Kidney (tissue), 14 donors: ENCODE results near the gene LYSMD4. TPM values are rescaled to one million over a fixed set of nuclear protein-coding genes. Genes with fewer than 3 reads are reported as not detected.

Source experiments
- DNase-seq, 5 donors: peaks; one replicate each; pipeline ENCODE4 v3.0.0-alpha.2; 2013 to 2020
- FAIRE-seq: peaks from 2 replicates; lab custom pipeline; 2012; peaks lifted over from hg19 to GRCh38; lab: Jason Lieb, UNC
- H3K27ac ChIP-seq, 2 donors: one replicate each; pipeline ENCODE4 v1.7.0; 2013; ENCODE audit warnings: low read depth in 2 of 2, low read length in 2 of 2, inconsistent platforms in 1 of 2
- H3K27me3 ChIP-seq: one replicate; pipeline ENCODE4 v1.7.1; 2013; ENCODE audit warnings: low read length, inconsistent platforms; ENCODE audit not compliant: control insufficient read depth, insufficient read depth
- H3K36me3 ChIP-seq, 3 donors: one replicate each; pipeline versions ENCODE4 v1.7.0 to v1.7.1; 2013; ENCODE audit warnings: low read length in 3 of 3, control low read depth in 1 of 3, inconsistent platforms in 1 of 3; ENCODE audit not compliant: insufficient read depth in 3 of 3, control insufficient read depth in 2 of 3
- H3K4me1 ChIP-seq, 3 donors: one replicate each; pipeline versions ENCODE4 v1.7.0 to v1.7.1; 2013; ENCODE audit warnings: low read length in 3 of 3, inconsistent platforms in 1 of 3, low read depth in 1 of 3; ENCODE audit not compliant: control insufficient read depth in 2 of 3, insufficient read depth in 2 of 3
- H3K4me3 ChIP-seq, 3 donors: one replicate each; pipeline versions ENCODE4 v1.7.0 to v1.8.1; 2013; ENCODE audit warnings: low read length in 3 of 3, control low read depth in 1 of 3, inconsistent platforms in 1 of 3
- H3K9ac ChIP-seq, 3 donors: one replicate each; pipeline versions ENCODE4 v1.7.0 to v1.7.1; 2013; ENCODE audit warnings: low read length in 3 of 3, control low read depth in 1 of 3, inconsistent platforms in 1 of 3
- H3K9me3 ChIP-seq, 3 donors: one replicate each; pipeline versions ENCODE4 v1.7.0 to v1.7.1; 2013; ENCODE audit warnings: low read length in 3 of 3, control low read depth in 1 of 3, inconsistent platforms in 1 of 3; ENCODE audit not compliant: control insufficient read depth in 2 of 3, insufficient read depth in 1 of 3
- intact Hi-C: fragments of 100-400 bp; cut with DNase I; formaldehyde crosslinking; loops from one replicate; pipeline ENCODE4 v1.11.1; 2022
- polyA plus RNA-seq: library from polyadenylated mRNA; stranded (reverse); fragments of 350-450 nt; fragmentation: Illumina TruSeq; extraction: RNeasy Lipid Tissue Mini Kit (QIAGEN cat#74804); gene quantifications from one replicate; pipeline ENCODE4 v1.2.3, GENCODE V29; 2014; ENCODE audit warnings: low read depth, low replicate concordance; ENCODE audit not compliant: insufficient read depth
- total RNA-seq: library from RNA; stranded (reverse); fragmentation: NEBNext Ultra II Directional; extraction: Animal tissue kit (Norgen Biotek cat#: 25700); gene quantifications from one replicate; pipeline ENCODE4 v1.2.1, GENCODE V29; 2021
- TF ChIP-seq, protein P1 (sequence below): IDR thresholded peaks from 3 replicates; pipeline ENCODE4 v1.5.1; 2012; ENCODE audit warnings: mild to moderate bottlenecking, moderate library complexity, borderline replicate concordance; ENCODE audit not compliant: insufficient read depth; ENCODE audit errors: extremely low read depth
- donor health status: control.
- donor health status: control.
- donor health status: control.
- donor health status: control.
- donor health status: control.
- donor health status: DM: yes; HTN: yes; CAD: no.
- donor health status: Normal renal cell carcinoma (clear cell type).

The LYSMD4 gene
- total and polyA plus RNA-seq, 2 donors from 2014 or later: 4.9 to 8.6 TPM

DNA sequence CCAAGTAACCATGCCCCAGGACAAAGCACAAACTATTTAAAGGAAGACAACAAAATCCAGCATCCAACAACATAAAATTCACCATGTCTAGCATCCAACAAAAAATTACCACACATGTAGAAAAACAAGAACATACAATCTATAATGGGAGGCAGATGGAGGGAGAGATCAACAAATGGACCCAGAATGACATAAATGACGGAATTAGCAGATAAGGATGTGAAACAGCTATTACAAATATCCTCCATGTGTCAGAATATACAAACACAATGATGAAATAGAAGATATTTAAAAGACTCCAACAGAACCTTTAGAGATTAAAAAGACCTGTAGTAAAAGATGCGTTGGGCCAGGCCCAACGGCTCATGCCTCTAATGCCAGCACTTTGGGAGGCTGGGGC is 10.8 kb downstream of the LYSMD4 start:
- H3K27me3 ChIP-seq: no peaks in the 10 kb centered on the region
- intact Hi-C loops: no loop called here
- FAIRE-seq (no peak), DNase-seq (no peak)
- peaks cover 0 to 4% (median 0%) of the 10 kb centered on the region in 3 donors for H3K4me1 ChIP-seq
- TF ChIP-seq, protein P1, sequence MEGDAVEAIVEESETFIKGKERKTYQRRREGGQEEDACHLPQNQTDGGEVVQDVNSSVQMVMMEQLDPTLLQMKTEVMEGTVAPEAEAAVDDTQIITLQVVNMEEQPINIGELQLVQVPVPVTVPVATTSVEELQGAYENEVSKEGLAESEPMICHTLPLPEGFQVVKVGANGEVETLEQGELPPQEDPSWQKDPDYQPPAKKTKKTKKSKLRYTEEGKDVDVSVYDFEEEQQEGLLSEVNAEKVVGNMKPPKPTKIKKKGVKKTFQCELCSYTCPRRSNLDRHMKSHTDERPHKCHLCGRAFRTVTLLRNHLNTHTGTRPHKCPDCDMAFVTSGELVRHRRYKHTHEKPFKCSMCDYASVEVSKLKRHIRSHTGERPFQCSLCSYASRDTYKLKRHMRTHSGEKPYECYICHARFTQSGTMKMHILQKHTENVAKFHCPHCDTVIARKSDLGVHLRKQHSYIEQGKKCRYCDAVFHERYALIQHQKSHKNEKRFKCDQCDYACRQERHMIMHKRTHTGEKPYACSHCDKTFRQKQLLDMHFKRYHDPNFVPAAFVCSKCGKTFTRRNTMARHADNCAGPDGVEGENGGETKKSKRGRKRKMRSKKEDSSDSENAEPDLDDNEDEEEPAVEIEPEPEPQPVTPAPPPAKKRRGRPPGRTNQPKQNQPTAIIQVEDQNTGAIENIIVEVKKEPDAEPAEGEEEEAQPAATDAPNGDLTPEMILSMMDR: no peak
- no peak overlapping the region for H3K9ac ChIP-seq
- H3K4me3 ChIP-seq: no peak overlapping the region
- H3K36me3 ChIP-seq: no peaks in the 10 kb centered on the region
- H3K27ac ChIP-seq: no peak overlapping the region
- no peaks in the 10 kb centered on the region for H3K9me3 ChIP-seq

DNA sequence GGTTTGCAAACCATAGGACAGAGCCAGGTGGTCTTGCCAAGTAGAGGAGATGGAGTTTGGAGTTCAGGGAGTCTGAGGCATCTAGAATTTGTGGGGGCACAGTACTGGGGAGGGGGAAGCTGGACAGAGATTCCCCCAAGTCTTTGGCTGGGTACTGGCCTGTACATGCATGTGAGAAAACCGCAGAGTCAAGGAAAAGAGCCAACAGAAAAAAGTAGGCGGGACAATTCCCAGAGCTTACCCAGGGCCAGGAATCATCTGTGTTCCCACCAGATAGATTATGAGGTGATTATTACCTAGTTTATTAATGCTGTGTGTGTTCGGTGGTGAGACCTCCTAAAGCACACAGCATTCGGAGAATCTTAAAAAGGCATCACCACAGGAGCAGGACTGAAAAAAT is 11.3 kb downstream of the LYSMD4 start:
- TF ChIP-seq, protein P1: no peak
- no peak overlapping the region for H3K4me3 ChIP-seq

DNA sequence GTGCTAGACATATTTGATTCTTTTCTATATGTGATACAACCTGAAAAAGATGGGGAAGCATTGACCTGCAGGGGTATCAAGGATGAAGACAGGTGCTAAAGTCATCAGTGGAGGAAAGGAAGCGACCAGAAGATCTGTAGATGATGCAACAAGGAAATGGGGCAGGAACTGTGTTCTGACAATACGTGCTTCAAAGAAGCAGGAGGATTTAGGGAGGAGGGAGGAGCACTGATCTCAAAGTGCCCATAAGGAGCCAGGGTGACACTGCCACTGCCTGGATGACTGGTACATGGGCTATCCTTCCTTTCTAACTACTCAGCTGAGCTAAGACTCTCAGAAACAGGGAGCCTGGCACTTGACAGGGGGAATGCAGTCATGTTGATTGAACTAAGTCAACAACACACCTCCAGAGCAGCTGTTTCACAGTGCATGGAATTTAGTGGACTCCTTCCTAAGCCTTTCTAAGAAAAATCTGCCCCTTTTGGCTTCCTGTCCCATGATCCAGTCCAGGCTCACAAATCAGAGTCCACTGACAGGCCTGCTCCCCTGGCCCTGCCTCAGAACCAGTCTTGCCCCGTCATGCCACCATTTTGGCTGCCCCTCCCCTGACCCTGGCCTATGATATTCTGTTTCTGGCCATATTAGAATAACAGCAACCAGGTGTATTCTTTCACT is 12.0 kb downstream of the LYSMD4 start:
- peaks cover 0 to 4% (median 0%) of the 10 kb centered on the region in 3 donors for H3K4me1 ChIP-seq
- H3K9ac ChIP-seq: no peak overlapping the region
- H3K27me3 ChIP-seq: no peaks in the 10 kb centered on the region
- no peak overlapping the region for H3K4me3 ChIP-seq
- DNase-seq (no peak), FAIRE-seq (no peak)
- H3K36me3 ChIP-seq: no peaks in the 10 kb centered on the region
- intact Hi-C loops: no loop called here
- TF ChIP-seq, protein P1: no peak
- H3K27ac ChIP-seq: no peak overlapping the region
- no peaks in the 10 kb centered on the region for H3K9me3 ChIP-seq

More for the DNA sequence above, 11.3 kb downstream of the LYSMD4 start:
- DNase-seq (no peak), FAIRE-seq (no peak)
- intact Hi-C loops: no loop called here
- Histone ChIP-seq H3K36me3 (no peaks in the 10 kb centered on the region), H3K9me3 (no peaks in the 10 kb centered on the region), H3K27me3 (no peaks in the 10 kb centered on the region), H3K27ac (no peak overlapping the region), H3K4me1 (peaks cover 0 to 4% (median 0%) of the 10 kb centered on the region in 3 donors), H3K9ac (no peak overlapping the region)
